ENCODE results near the gene PEX1.

Gene PEX1

GRCh38 chr7:92523110-92523509 is 5.2 kb downstream of the PEX1 start:
- H3K14ac ChIP-seq (ENCODE audit: low read length), result no peak overlapping the region
- no peak overlapping the region for H3K18ac ChIP-seq (ENCODE audit: low read length)
- no peak overlapping the region for H3K4me3 ChIP-seq (ENCODE audit: low read depth, low read length)
- peaks cover 2% of the 10 kb centered on the region for H3K79me1 ChIP-seq (ENCODE audit: low read length)
- no peak overlapping the region for H2BK5ac ChIP-seq (ENCODE audit: low read depth, low read length, poor library complexity)
- no peak overlapping the region for H3K27ac ChIP-seq (ENCODE audit: low read depth, low read length)
- H4K12ac ChIP-seq (ENCODE audit: low read depth, low read length), result no peak overlapping the region
- H2AK5ac ChIP-seq (ENCODE audit: low read length), result no peak overlapping the region
- H4K91ac ChIP-seq (ENCODE audit: low read depth, low read length), result no peak overlapping the region
- H2BK120ac ChIP-seq (ENCODE audit: insufficient read depth, low read length, poor library complexity), result no peak overlapping the region
- no peaks in the 10 kb centered on the region for H3K27me3 ChIP-seq (ENCODE audit: insufficient read depth, low read length)
- no peak overlapping the region for H3K4me2 ChIP-seq (ENCODE audit: low read length)
- H4K8ac ChIP-seq (ENCODE audit: low read depth, low read length), result no peak overlapping the region
- H3K36me3 ChIP-seq (ENCODE audit: control insufficient read depth in 1 of 2, insufficient read depth in 2 of 2, low read length in 2 of 2), result peaks cover 2% of the 10 kb centered on the region in 2 experiments
- no peaks in the 10 kb centered on the region for H3K9me3 ChIP-seq (ENCODE audit: insufficient read depth, low read depth, low read length)
- no peak overlapping the region for H3K9ac ChIP-seq (ENCODE audit: low read length)
- no peak overlapping the region for H2BK12ac ChIP-seq (ENCODE audit: low read length)
- no peak overlapping the region for H2AFZ ChIP-seq (ENCODE audit: insufficient read depth, low read length, poor library complexity)
- DNase-seq, result no peak
- peaks cover 2% of the 10 kb centered on the region for H3K79me2 ChIP-seq (ENCODE audit: control insufficient read depth, insufficient read depth, low read length, poor library complexity)
- no peak overlapping the region for H3K4ac ChIP-seq (ENCODE audit: low read depth, low read length)
- no peak overlapping the region for H3K23ac ChIP-seq (ENCODE audit: low read length)
- WGBS (ENCODE audit: extremely low coverage, insufficient coverage, insufficient read length), result no CpG with 5 or more reads among the region's 2 CpGs
- peaks cover 0 to 2% of the 10 kb centered on the region in 2 experiments for H3K4me1 ChIP-seq (ENCODE audit: control insufficient read depth in 1 of 2, insufficient read depth in 2 of 2, low read length in 2 of 2)

- no peak overlapping the region for H2BK12ac ChIP-seq (ENCODE audit: low read length)
- H4K8ac ChIP-seq (ENCODE audit: low read depth, low read length), result no peak overlapping the region
- no peak overlapping the region for H3K9ac ChIP-seq (ENCODE audit: low read length)
- H3K79me2 ChIP-seq (ENCODE audit: control insufficient read depth, insufficient read depth, low read length, poor library complexity), result no peaks in the 10 kb centered on the region
- no peak overlapping the region for H2BK120ac ChIP-seq (ENCODE audit: insufficient read depth, low read length, poor library complexity)
- no peaks in the 10 kb centered on the region for H3K9me3 ChIP-seq (ENCODE audit: insufficient read depth, low read depth, low read length)
- no peak overlapping the region for H3K14ac ChIP-seq (ENCODE audit: low read length)
- H2BK5ac ChIP-seq (ENCODE audit: low read depth, low read length, poor library complexity), result no peak overlapping the region
- DNase-seq, result no peak
- no peaks in the 10 kb centered on the region for H3K4me1 ChIP-seq (ENCODE audit: control insufficient read depth in 1 of 2, insufficient read depth in 2 of 2, low read length in 2 of 2)
- H3K18ac ChIP-seq (ENCODE audit: low read length), result no peak overlapping the region
- H3K4ac ChIP-seq (ENCODE audit: low read depth, low read length), result no peak overlapping the region
- no peaks in the 10 kb centered on the region for H3K79me1 ChIP-seq (ENCODE audit: low read length)
- no peak overlapping the region for H3K23ac ChIP-seq (ENCODE audit: low read length)
- H3K27me3 ChIP-seq (ENCODE audit: insufficient read depth, low read length), result no peaks in the 10 kb centered on the region
- no peak overlapping the region for H2AFZ ChIP-seq (ENCODE audit: insufficient read depth, low read length, poor library complexity)
- no peak overlapping the region for H4K91ac ChIP-seq (ENCODE audit: low read depth, low read length)
- H2AK5ac ChIP-seq (ENCODE audit: low read length), result no peak overlapping the region
- no peak overlapping the region for H3K4me2 ChIP-seq (ENCODE audit: low read length)
- peaks cover 2 to 5% of the 10 kb centered on the region in 2 experiments for H3K36me3 ChIP-seq (ENCODE audit: control insufficient read depth in 1 of 2, insufficient read depth in 2 of 2, low read length in 2 of 2)
- H3K27ac ChIP-seq (ENCODE audit: low read depth, low read length), result no peak overlapping the region
- no CpG with 5 or more reads among the region's 1 CpG for WGBS (ENCODE audit: extremely low coverage, insufficient coverage, insufficient read length)
- H4K12ac ChIP-seq (ENCODE audit: low read depth, low read length), result no peak overlapping the region
- no peak overlapping the region for H3K4me3 ChIP-seq (ENCODE audit: low read depth, low read length)
Measured at GRCh38 chr7:92520024-92520423, 8.3 kb downstream of the PEX1 start.

GRCh38 chr7:92517631-92518030 is 10.7 kb downstream of the PEX1 start:
- Histone ChIP-seq H3K27me3 (ENCODE audit: insufficient read depth, low read length) (no peaks in the 10 kb centered on the region), H3K9ac (ENCODE audit: low read length) (no peak overlapping the region), H2BK5ac (ENCODE audit: low read depth, low read length, poor library complexity) (no peak overlapping the region), H3K4me1 (ENCODE audit: control insufficient read depth in 1 of 2, insufficient read depth in 2 of 2, low read length in 2 of 2) (no peaks in the 10 kb centered on the region), H3K4me2 (ENCODE audit: low read length) (no peak overlapping the region), H4K91ac (ENCODE audit: low read depth, low read length) (no peak overlapping the region), H2BK120ac (ENCODE audit: insufficient read depth, low read length, poor library complexity) (no peak overlapping the region), H2AFZ (ENCODE audit: insufficient read depth, low read length, poor library complexity) (no peak overlapping the region), H3K23ac (ENCODE audit: low read length) (no peak overlapping the region), H3K4ac (ENCODE audit: low read depth, low read length) (no peak overlapping the region), H3K9me3 (ENCODE audit: insufficient read depth, low read depth, low read length) (no peaks in the 10 kb centered on the region), H3K4me3 (ENCODE audit: low read depth, low read length) (no peak overlapping the region), H3K27ac (ENCODE audit: low read depth, low read length) (no peak overlapping the region), H3K79me1 (ENCODE audit: low read length) (no peaks in the 10 kb centered on the region), H4K8ac (ENCODE audit: low read depth, low read length) (no peak overlapping the region), H2AK5ac (ENCODE audit: low read length) (no peak overlapping the region), H4K12ac (ENCODE audit: low read depth, low read length) (no peak overlapping the region), H2BK12ac (ENCODE audit: low read length) (no peak overlapping the region), H3K36me3 (ENCODE audit: control insufficient read depth in 1 of 2, insufficient read depth in 2 of 2, low read length in 2 of 2) (peaks cover 2 to 5% of the 10 kb centered on the region in 2 experiments), H3K18ac (ENCODE audit: low read length) (no peak overlapping the region), H3K79me2 (ENCODE audit: control insufficient read depth, insufficient read depth, low read length, poor library complexity) (no peaks in the 10 kb centered on the region), H3K14ac (ENCODE audit: low read length) (no peak overlapping the region)
- DNase-seq, result no peak
- no CpG with 5 or more reads among the region's 3 CpGs for WGBS (ENCODE audit: extremely low coverage, insufficient coverage, insufficient read length)

GRCh38 chr7:92513167-92513902 is 15.0 kb downstream of the PEX1 start:
- no peak overlapping the region for H3K27ac ChIP-seq (ENCODE audit: low read depth, low read length)
- H3K9me3 ChIP-seq (ENCODE audit: insufficient read depth, low read depth, low read length), result no peaks in the 10 kb centered on the region
- no peaks in the 10 kb centered on the region for H3K79me2 ChIP-seq (ENCODE audit: control insufficient read depth, insufficient read depth, low read length, poor library complexity)
- H3K23ac ChIP-seq (ENCODE audit: low read length), result no peak overlapping the region
- H2BK5ac ChIP-seq (ENCODE audit: low read depth, low read length, poor library complexity), result no peak overlapping the region
- H3K14ac ChIP-seq (ENCODE audit: low read length), result no peak overlapping the region
- H4K91ac ChIP-seq (ENCODE audit: low read depth, low read length), result no peak overlapping the region
- H3K79me1 ChIP-seq (ENCODE audit: low read length), result no peaks in the 10 kb centered on the region
- WGBS (ENCODE audit: extremely low coverage, insufficient coverage, insufficient read length), result no CpG with 5 or more reads among the region's 3 CpGs
- no peak overlapping the region for H4K8ac ChIP-seq (ENCODE audit: low read depth, low read length)
- no peak overlapping the region for H3K4me3 ChIP-seq (ENCODE audit: low read depth, low read length)
- H2BK12ac ChIP-seq (ENCODE audit: low read length), result no peak overlapping the region
- H3K36me3 ChIP-seq (ENCODE audit: control insufficient read depth in 1 of 2, insufficient read depth in 2 of 2, low read length in 2 of 2), result peaks cover 4 to 7% of the 10 kb centered on the region in 2 experiments
- no peak overlapping the region for H2AFZ ChIP-seq (ENCODE audit: insufficient read depth, low read length, poor library complexity)
- H3K18ac ChIP-seq (ENCODE audit: low read length), result no peak overlapping the region
- H3K9ac ChIP-seq (ENCODE audit: low read length), result no peak overlapping the region
- H2AK5ac ChIP-seq (ENCODE audit: low read length), result no peak overlapping the region
- DNase-seq, result no peak
- H3K4me2 ChIP-seq (ENCODE audit: low read length), result no peak overlapping the region
- H3K4me1 ChIP-seq (ENCODE audit: control insufficient read depth in 1 of 2, insufficient read depth in 2 of 2, low read length in 2 of 2), result no peaks in the 10 kb centered on the region
- no peak overlapping the region for H4K12ac ChIP-seq (ENCODE audit: low read depth, low read length)
- no peak overlapping the region for H3K4ac ChIP-seq (ENCODE audit: low read depth, low read length)
- no peak overlapping the region for H2BK120ac ChIP-seq (ENCODE audit: insufficient read depth, low read length, poor library complexity)
- no peaks in the 10 kb centered on the region for H3K27me3 ChIP-seq (ENCODE audit: insufficient read depth, low read length)

Measured in trophoblast cell (in vitro differentiated cells and primary cell).